HG02852 (cell line): ENCODE results near the gene FER1L5.
"Not testable (repeated sequence)": the region's sequence is repeated elsewhere in the genome, so short reads cannot be mapped to it uniquely, and the experiment has no call there.

Experiments used
- ATAC-seq: cut with Tn5 transposase; IDR thresholded peaks from one replicate; pipeline ENCODE4 v1.9.1; 2021; ENCODE audit warnings: mild to moderate bottlenecking, moderate library complexity; ENCODE audit not compliant: unreplicated experiment

Gene FER1L5

DNA sequence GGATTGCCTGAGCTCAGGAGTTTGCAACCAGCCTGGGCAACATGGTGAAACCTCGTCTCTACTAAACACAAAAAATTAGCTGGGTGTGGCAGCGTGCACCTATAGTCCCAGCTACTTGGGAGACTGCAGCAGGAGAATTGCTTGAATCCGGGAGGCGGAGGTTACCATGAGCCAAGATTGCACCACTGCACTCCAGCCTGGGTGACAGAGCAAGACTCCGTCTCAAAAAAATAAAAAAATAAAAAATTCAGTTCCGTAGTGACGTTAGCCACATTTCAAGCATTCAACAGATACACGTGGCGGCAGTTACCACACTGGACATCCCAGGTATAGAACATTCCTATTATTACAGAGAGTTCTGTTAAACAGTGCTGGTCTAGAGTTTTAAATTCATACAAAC lies 8.9 kb upstream of the FER1L5 start:
- ATAC-seq, result no peak

- no peak for ATAC-seq
These were observed 5.9 kb upstream of the FER1L5 start for GRCh38 chr2:96636551-96637171.

GRCh38 chr2:96637385-96638143 lies 5.0 kb upstream of the FER1L5 start:
- ATAC-seq, result peak; percentile 72

GRCh38 chr2:96638144-96639121 lies 4.1 kb upstream of the FER1L5 start, which contains the start of gene KANSL3:
Gene KANSL3, minus strand, starts transcription at chr2:96638312. Its CDS starts 1,177 bp downstream, at chr2:96637135.
- peak; percentile 62 for ATAC-seq

GRCh38 chr2:96647681-96648080 lies 5.1 kb downstream of the FER1L5 start:
- no peak for ATAC-seq

DNA sequence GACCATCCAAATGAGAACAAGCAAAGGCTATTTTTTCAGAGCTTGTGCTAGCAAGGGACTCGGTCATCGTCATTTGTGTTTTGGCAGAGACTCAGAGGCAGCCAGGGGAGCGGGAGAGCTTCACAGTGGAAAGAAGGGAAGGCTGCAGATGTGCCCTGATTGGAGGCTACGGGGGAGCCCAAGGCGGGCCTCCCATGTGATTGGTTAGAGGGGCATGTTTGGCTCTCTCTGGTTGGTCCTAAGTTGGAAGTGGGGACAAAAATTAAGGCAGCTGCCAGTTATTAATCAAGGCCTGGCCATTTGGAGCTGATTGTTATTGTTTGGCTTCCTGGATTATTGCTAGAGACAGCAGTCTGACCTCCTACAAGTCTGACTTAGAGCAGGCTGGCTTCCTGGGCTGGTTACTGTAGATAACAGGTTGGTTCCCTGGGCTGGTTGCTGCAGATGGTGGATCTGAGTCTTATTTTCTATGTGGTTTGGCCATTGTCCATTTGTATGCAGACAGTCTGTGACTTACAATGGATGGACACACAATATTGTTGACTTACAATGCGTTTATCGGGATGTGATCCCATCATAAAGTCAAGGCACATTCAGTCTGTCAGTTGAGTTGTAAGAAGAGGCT lies 5.9 kb downstream of the FER1L5 start:
- no peak for ATAC-seq

GRCh38 chr2:96649342-96649741 lies 6.8 kb downstream of the FER1L5 start:
- ATAC-seq, result no peak

DNA sequence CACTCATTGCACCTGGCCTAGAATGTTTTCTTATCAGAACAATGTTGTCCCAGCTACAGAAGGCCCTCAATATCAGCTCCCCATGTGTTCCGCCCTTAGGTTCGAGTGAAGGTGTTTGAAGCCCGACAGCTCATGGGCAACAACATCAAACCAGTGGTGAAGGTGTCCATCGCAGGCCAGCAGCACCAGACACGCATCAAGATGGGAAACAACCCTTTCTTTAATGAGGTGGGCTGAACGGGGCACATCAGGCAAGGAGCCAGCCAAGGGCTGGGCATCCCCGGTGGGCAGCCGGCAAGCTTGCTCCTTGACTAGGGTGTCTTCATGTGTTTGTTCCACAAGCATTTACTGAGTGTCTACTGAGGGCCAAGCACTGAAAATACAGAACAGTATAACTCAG lies 9.2 kb downstream of the FER1L5 start:
- ATAC-seq, result no peak

- not testable (repeated sequence) for ATAC-seq
These were observed 12.2 kb downstream of the FER1L5 start for GRCh38 chr2:96654791-96655190.

DNA sequence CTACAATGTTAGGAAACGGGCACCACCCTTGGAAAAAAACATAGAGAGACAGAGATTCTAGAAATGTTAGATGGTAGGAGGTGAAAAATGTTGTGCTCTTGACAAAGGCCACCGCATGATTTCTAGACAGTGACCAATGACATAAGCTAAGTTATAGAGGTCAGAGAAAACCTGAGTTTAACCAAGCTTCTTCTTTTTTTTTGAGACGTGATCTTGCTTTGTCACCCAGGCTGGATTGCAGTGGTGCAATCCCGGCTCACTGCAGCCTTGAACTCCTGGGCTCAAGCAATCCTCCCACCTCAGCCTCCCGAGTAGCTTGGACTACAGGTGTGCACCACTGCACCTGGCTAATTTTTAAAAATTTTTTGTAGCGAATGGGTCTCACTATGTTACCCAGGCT lies 13.0 kb downstream of the FER1L5 start:
- ATAC-seq, result no peak

DNA sequence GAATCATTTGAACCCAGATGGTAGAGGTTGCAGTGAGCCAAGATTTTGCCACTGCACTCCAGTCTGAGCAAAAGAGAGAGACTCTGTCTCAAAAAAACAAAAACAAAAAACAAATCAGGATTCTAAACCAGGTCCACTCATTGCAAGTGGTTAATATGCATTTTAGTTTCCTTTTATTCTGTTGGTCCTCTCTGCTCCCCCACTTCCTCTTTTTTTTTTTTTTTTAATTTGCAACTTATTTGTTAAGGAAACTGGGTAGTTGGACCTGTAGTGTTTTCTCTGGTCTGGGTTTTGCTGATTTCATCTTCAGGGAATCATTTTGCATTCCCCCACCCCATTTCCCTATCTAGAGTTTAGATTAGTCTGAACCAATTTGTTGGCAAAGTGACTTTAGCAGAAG lies 14.0 kb downstream of the FER1L5 start:
- ATAC-seq, result no peak

GRCh38 chr2:96661324-96661723 lies 18.8 kb downstream of the FER1L5 start:
- ATAC-seq, result no peak

GRCh38 chr2:96662360-96662759 lies 19.8 kb downstream of the FER1L5 start:
- no peak for ATAC-seq

GRCh38 chr2:96663177-96663576 lies 20.6 kb downstream of the FER1L5 start:
- ATAC-seq, result no peak

GRCh38 chr2:96663829-96664228 lies 21.3 kb downstream of the FER1L5 start:
- no peak for ATAC-seq

DNA sequence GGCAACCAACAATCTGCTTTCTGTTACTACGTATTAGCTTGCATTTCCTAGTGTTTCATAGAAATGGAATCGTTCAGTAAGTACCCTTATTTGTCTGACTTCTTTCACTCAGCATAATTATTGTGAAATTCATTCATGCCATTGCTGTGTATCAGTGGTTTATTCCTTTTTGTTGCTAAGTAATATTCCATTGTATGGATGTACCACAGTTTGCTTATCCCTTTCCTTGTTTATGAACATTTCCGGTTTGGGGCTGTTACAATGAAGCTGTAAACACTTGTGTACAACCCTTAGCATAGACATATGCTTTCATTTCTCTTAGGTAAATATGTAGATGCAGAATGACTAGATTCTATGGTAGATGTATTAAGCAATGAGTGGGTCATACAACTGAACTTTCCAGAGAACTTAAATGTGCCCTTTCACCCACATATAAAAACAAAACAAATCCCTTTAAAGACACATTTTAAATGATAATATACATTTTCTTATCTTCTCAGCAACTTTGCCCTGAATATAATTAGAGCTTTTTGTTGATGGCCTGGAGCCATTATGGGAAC lies 21.9 kb downstream of the FER1L5 start:
- no peak for ATAC-seq

GRCh38 chr2:96665083-96665569 lies 22.6 kb downstream of the FER1L5 start:
- no peak for ATAC-seq

DNA sequence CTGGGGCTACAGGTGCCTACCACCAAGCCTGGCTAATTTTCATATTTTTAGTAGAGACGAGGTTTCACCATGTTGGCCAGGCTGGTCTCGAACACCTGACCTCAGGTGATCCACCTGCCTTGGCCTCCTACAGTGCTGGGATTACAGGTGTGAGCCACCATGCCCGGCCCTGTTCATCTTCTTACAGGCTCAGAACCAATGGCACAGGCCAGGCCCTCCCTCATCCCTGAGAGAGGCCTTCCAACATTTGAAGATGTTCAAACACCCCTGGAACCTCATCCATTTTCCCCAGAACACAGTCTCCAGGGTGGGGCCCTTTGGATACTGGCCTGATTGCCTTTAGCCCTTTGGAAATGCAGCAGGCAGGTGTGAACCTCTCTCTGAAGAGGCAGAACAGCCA lies 23.2 kb downstream of the FER1L5 start:
- not testable (repeated sequence) for ATAC-seq

DNA sequence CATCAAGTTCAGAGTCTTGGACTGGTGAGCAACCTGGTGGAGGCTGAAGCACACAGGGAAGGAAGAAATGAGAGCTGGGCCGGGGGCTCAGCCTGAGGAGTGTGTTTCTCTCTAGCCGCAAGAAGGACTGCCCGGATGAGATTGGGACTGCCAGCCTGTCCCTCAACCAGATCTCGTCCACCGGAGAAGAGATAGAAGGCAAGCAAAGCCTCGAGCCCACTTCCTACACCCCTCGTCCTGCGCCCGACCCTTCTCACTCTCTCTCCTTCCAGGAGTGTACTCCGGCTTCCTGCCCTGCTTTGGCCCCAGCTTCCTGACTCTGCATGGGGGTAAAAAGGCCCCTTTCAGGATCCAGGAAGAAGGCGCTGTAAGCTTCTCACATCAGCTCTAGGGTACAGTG lies 26.2 kb downstream of the FER1L5 start:
- no peak for ATAC-seq

- ATAC-seq, result no peak
These were observed 27.1 kb downstream of the FER1L5 start for GRCh38 chr2:96669539-96670215.
